Measurements from ENCODE around the gene HSPA14.
A peak's percentile ranks its signal among the peaks of the same experiment; 100 is the strongest.

HSPA14 gene

DNA sequence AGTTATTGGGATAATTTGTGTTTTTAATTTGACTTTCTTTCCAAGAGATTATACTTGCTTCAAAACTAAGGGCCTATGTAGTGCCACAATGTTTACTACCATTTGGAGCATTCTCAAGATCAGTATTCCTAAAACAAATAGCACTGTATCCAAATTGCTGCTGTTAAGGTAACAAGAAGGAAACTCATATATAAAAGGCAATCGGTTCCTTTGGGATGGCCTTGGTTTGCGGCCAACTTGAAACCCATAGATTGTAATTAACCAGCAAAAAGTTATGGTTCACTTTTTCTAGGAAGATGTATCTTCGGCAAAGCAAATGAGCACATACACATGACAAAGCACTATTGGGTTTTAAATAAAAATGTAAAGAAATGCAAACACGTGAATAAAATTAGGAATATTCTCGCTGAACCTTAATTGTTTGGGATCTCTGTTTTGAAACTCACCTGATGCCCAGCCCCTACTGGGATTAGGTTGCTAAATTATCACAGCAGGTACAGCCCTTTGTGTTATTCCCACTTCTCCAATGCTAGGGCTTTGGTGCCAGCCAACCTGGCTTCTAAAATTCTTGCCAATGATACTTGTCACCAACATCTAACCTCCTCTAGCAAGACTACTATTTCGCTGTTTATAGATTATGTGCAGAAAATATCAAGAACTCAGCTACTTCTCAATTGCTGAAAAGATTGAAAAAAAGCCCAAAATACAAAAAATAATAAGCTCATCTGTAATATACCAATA, 16.3 kb upstream of the HSPA14 start:
- Histone ChIP-seq H3K4me3 (ENCODE audit: low read length) (no peak overlapping the region), H3K27me3 (ENCODE audit: insufficient read depth, low read length) (no peaks in the 10 kb centered on the region), H3K9me3 (ENCODE audit: low read length) (no peaks in the 10 kb centered on the region), H3K36me3 (ENCODE audit: insufficient read depth, low read length) (no peaks in the 10 kb centered on the region), H3K4me1 (ENCODE audit: insufficient read depth, low read length) (no peaks in the 10 kb centered on the region), H2AFZ (ENCODE audit: low read depth, low read length) (no peak overlapping the region)

DNA sequence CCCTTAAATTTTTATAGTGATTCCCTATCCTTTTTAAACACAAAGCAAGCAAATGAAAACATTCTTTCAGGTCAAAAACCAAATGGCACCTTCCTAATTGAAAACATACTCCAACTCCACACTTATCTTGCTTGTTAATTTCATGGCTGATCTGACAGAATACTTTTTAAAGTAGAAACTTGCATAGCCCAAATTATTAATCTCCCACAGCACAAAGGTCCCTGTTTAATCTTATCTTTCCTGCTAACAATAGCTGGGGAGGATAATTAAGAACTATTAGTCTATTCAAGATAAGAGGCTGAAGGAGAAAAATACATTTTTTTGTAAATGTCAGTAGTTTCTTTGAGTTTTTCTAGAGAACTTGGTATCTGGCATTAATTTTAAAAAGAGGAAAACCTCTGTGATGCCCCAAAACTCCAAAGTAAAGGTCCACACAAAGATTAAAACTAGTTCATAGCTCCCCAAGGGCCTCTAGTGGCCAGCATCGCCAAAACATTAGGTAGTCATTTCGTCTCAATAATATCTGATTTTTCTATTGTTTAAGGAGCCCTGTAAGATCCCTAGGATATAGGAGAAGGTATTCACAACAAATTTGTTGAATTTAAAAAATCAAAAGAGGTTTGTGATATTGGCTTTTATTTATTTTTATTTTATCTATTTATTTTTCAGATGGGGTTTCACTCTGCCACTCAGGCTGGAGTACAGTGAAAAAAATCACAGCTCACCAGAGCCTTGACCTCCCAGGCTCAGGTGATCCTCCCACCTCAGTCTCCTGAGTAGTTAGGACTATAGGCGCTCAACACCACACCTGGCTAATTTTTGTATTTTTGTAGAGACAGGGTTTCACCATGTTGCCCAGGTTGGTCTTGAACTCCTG, 15.0 kb upstream of the HSPA14 start:
- Histone ChIP-seq H3K4me1 (ENCODE audit: insufficient read depth, low read length) (no peaks in the 10 kb centered on the region), H3K4me3 (ENCODE audit: low read length) (no peak overlapping the region), H3K9me3 (ENCODE audit: low read length) (no peaks in the 10 kb centered on the region), H2AFZ (ENCODE audit: low read depth, low read length) (no peak overlapping the region), H3K27me3 (ENCODE audit: insufficient read depth, low read length) (no peaks in the 10 kb centered on the region), H3K36me3 (ENCODE audit: insufficient read depth, low read length) (no peaks in the 10 kb centered on the region)

- Histone ChIP-seq H3K36me3 (ENCODE audit: insufficient read depth, low read length) (no peaks in the 10 kb centered on the region), H3K4me1 (ENCODE audit: insufficient read depth, low read length) (no peaks in the 10 kb centered on the region)
Measured at GRCh38 chr10:14823966-14824365, 14.1 kb upstream of the HSPA14 start.

GRCh38 chr10:14826076-14826829, 11.9 kb upstream of the HSPA14 start:
- H3K4me1 ChIP-seq (ENCODE audit: insufficient read depth, low read length), result no peaks in the 10 kb centered on the region
- H3K4me3 ChIP-seq (ENCODE audit: low read length), result no peak overlapping the region
- no peaks in the 10 kb centered on the region for H3K36me3 ChIP-seq (ENCODE audit: insufficient read depth, low read length)
- H2AFZ ChIP-seq (ENCODE audit: low read depth, low read length), result no peak overlapping the region
- no peaks in the 10 kb centered on the region for H3K9me3 ChIP-seq (ENCODE audit: low read length)
- H3K27me3 ChIP-seq (ENCODE audit: insufficient read depth, low read length), result no peaks in the 10 kb centered on the region

More at GRCh38 chr10:14823966-14824365, 14.1 kb upstream of the HSPA14 start:
- H2AFZ ChIP-seq (ENCODE audit: low read depth, low read length), result no peak overlapping the region
- no peaks in the 10 kb centered on the region for H3K9me3 ChIP-seq (ENCODE audit: low read length)
- no peak overlapping the region for H3K4me3 ChIP-seq (ENCODE audit: low read length)
- no peaks in the 10 kb centered on the region for H3K27me3 ChIP-seq (ENCODE audit: insufficient read depth, low read length)

GRCh38 chr10:14833106-14833505, 5.0 kb upstream of the HSPA14 start:
- Histone ChIP-seq H3K36me3 (ENCODE audit: insufficient read depth, low read length) (no peaks in the 10 kb centered on the region), H3K4me3 (ENCODE audit: low read length) (no peak overlapping the region), H3K9me3 (ENCODE audit: low read length) (no peaks in the 10 kb centered on the region), H2AFZ (ENCODE audit: low read depth, low read length) (no peak overlapping the region), H3K4me1 (ENCODE audit: insufficient read depth, low read length) (no peaks in the 10 kb centered on the region), H3K27me3 (ENCODE audit: insufficient read depth, low read length) (no peaks in the 10 kb centered on the region)

DNA sequence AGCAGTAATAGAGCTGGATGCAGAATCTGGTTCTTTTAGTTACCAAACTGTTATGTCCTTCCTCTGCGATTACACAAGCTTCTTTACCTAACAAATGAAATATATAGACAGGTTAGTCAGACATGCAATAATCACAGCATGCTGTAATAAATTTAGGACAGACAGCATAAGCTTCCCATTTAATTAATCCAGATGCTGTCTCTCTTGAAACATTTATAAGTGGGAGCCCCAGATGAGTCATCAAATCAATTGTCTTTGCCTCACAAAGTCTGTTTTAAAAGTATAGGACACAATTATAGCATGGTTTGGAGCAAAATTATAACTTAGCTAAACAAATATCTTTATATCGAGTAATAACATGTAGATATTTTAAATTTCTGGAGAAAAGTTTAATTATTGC, 1.9 kb upstream of the HSPA14 start:
- Histone ChIP-seq H3K27me3 (ENCODE audit: insufficient read depth, low read length) (no peaks in the 10 kb centered on the region), H2AFZ (ENCODE audit: low read depth, low read length) (no peak overlapping the region), H3K4me3 (ENCODE audit: low read length) (no peak overlapping the region), H3K36me3 (ENCODE audit: insufficient read depth, low read length) (peaks cover 10% of the 10 kb centered on the region), H3K4me1 (ENCODE audit: insufficient read depth, low read length) (peaks cover 8% of the 10 kb centered on the region), H3K9me3 (ENCODE audit: low read length) (no peaks in the 10 kb centered on the region)

GRCh38 chr10:14837003-14837756, 926 bp upstream of the HSPA14 start:
- peaks cover 20% of the 10 kb centered on the region for H3K36me3 ChIP-seq (ENCODE audit: insufficient read depth, low read length)
- peak overlapping the region; percentile 88 for H3K4me3 ChIP-seq (ENCODE audit: low read length)
- H3K4me1 ChIP-seq (ENCODE audit: insufficient read depth, low read length), result peaks cover 8% of the 10 kb centered on the region
- H3K27me3 ChIP-seq (ENCODE audit: insufficient read depth, low read length), result no peaks in the 10 kb centered on the region
- H3K9me3 ChIP-seq (ENCODE audit: low read length), result no peaks in the 10 kb centered on the region
- H2AFZ ChIP-seq (ENCODE audit: low read depth, low read length), result peak overlapping the region; percentile 22

DNA sequence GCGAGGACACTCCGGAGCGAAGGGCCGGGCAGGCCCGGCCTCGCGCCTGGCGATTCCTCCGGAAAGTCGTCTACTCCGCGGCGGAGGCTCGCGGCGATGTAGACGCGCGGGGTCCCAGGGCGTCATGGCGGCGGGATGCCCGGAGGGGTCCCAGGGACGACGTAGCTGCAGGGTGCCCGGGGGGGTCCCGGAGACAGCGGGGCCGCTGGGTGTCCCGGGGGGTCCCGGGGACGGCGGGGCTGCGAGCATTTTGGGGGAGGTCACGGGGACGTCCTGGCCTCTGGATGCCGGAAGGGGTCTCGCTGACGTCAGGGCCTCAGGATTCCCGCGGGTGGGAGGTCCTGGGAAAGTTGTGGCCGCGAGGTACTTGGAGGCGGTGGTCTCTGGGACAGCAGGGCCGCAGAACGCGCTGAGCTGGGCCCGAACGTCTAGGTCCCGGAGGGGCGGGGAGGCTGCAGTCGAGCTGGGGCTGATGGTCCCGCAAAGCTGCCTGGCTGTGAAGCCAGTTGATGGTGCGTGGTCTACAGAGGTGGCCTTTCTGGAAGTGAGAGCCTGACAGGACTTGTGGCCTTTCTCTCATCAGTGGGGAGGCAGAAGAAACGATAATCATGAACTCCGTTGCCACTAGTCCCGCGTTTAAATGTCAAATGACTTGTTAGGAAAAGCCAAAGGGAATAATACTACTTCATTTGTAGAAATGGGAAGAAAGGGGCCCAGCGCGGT, 637 bp downstream of the HSPA14 start:
- Histone ChIP-seq H3K27me3 (ENCODE audit: insufficient read depth, low read length) (no peaks in the 10 kb centered on the region), H2AFZ (ENCODE audit: low read depth, low read length) (peak overlapping the region; percentile 81), H3K9me3 (ENCODE audit: low read length) (no peaks in the 10 kb centered on the region)

DNA sequence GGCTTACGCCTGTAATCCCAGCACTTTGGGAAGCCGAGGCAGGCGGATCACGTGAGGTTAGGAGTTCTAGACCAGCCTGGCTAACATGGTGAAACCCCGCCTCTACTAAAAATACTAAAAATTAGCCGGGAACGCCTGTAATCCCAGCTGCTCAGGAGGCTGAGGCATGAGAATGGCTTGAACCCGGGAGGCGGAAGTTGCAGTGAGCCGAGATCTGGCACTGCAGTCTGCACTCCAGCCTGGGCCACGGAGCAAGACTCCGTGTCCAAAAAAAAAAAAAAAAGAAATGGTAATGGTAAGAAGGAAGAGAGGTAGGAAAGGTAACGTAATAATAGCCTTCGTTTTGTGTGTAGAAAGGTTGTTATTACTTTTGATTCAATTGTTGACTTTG, 1.2 kb downstream of the HSPA14 start:
- H3K4me1 ChIP-seq (ENCODE audit: insufficient read depth, low read length), result peaks cover 8% of the 10 kb centered on the region
- H3K36me3 ChIP-seq (ENCODE audit: insufficient read depth, low read length), result peaks cover 41% of the 10 kb centered on the region
- H3K4me3 ChIP-seq (ENCODE audit: low read length), result peak overlapping the region; percentile 88
- no peaks in the 10 kb centered on the region for H3K9me3 ChIP-seq (ENCODE audit: low read length)
- no peaks in the 10 kb centered on the region for H3K27me3 ChIP-seq (ENCODE audit: insufficient read depth, low read length)
- H2AFZ ChIP-seq (ENCODE audit: low read depth, low read length), result peak overlapping the region; percentile 81

More for the DNA sequence above, 637 bp downstream of the HSPA14 start:
- Histone ChIP-seq H3K4me3 (ENCODE audit: low read length) (peak overlapping the region; percentile 88), H3K4me1 (ENCODE audit: insufficient read depth, low read length) (peaks cover 8% of the 10 kb centered on the region), H3K36me3 (ENCODE audit: insufficient read depth, low read length) (peaks cover 36% of the 10 kb centered on the region)

GRCh38 chr10:14840178-14840577, 2.1 kb downstream of the HSPA14 start:
- Histone ChIP-seq H3K4me1 (ENCODE audit: insufficient read depth, low read length) (peaks cover 8% of the 10 kb centered on the region), H3K9me3 (ENCODE audit: low read length) (no peaks in the 10 kb centered on the region), H3K36me3 (ENCODE audit: insufficient read depth, low read length) (peaks cover 49% of the 10 kb centered on the region)

GRCh38 chr10:14843327-14843988, 5.4 kb downstream of the HSPA14 start:
- Histone ChIP-seq H3K36me3 (ENCODE audit: insufficient read depth, low read length) (peaks cover 57% of the 10 kb centered on the region), H3K4me3 (ENCODE audit: low read length) (no peak overlapping the region), H3K4me1 (ENCODE audit: insufficient read depth, low read length) (peaks cover 8% of the 10 kb centered on the region), H3K9me3 (ENCODE audit: low read length) (no peaks in the 10 kb centered on the region), H2AFZ (ENCODE audit: low read depth, low read length) (no peak overlapping the region), H3K27me3 (ENCODE audit: insufficient read depth, low read length) (no peaks in the 10 kb centered on the region)

More at GRCh38 chr10:14840178-14840577, 2.1 kb downstream of the HSPA14 start:
- no peaks in the 10 kb centered on the region for H3K27me3 ChIP-seq (ENCODE audit: insufficient read depth, low read length)
- H2AFZ ChIP-seq (ENCODE audit: low read depth, low read length), result no peak overlapping the region
- H3K4me3 ChIP-seq (ENCODE audit: low read length), result peak overlapping the region; percentile 4

Data from neuron (in vitro differentiated cells).